AG04449 (cell line): Measurements from ENCODE around the gene ZBTB43.
"Not testable (repeated sequence)": the region's sequence is repeated elsewhere in the genome, so short reads cannot be mapped to it uniquely, and the experiment has no call there.

Experiments used
- CTCF ChIA-PET: fragments of 350-600 bp; formaldehyde crosslinking; extraction: SDS; loops from one replicate; lab custom pipeline; 2021; ENCODE audit warnings: antibody characterized with exemption; lab: Yijun Ruan, JAX
- POLR2A ChIA-PET: fragments of 400-600, 350-600 bp; formaldehyde crosslinking; extraction: SDS; loops from one replicate; lab custom pipeline; 2020; ENCODE audit warnings: antibody characterized with exemption, inconsistent platforms; lab: Yijun Ruan, JAX
- DNase-seq: peaks from one replicate; pipeline ENCODE4 v3.0.0-alpha.2; 2010; ENCODE audit warnings: low read depth, low spot score
- H3K4me3 ChIP-seq: 2 replicates; pipeline ENCODE4 v1.5.1; 2011; ENCODE audit warnings: low read depth, mild to moderate bottlenecking, control low read depth, low read length
- CTCF ChIP-seq: IDR thresholded peaks from one replicate; pipeline ENCODE4 v1.5.1; 2011; ENCODE audit warnings: mild to moderate bottlenecking, moderate library complexity, low read length, control low read depth, inconsistent platforms; ENCODE audit not compliant: insufficient read depth; ENCODE audit errors: missing control alignments

ZBTB43 gene

GRCh38 chr9:126806336-126806735, 1.5 kb downstream of the ZBTB43 start:
- no peak for TF ChIP-seq CTCF
- DNase-seq: no peak
- ChIA-PET POLR2A (interaction anchor here (0.9 kb wide), 1 partner anchor 17 kb away, joined by 3 read pairs; no protein-coding TSS in a partner anchor), CTCF (interaction anchor here (1.3 to 1.9 kb wide), 2 partner anchors 25 to 53 kb away, joined by 3 to 7 read pairs; no protein-coding TSS in a partner anchor)
- no peak overlapping the region; the same call in 1 of the 2 replicates for H3K4me3 ChIP-seq

GRCh38 chr9:126809068-126809467, 4.2 kb downstream of the ZBTB43 start:
- no peak overlapping the region for H3K4me3 ChIP-seq
- POLR2A ChIA-PET: no interaction called here
- CTCF ChIA-PET: interaction anchor here (3.4 kb wide), 1 partner anchor 27 kb away, joined by 12 read pairs; no protein-coding TSS in a partner anchor
- TF ChIP-seq CTCF: no peak
- DNase-seq: no peak

GRCh38 chr9:126810221-126810620, 5.4 kb downstream of the ZBTB43 start:
- POLR2A ChIA-PET, DNase-seq, H3K4me3 ChIP-seq: not testable (repeated sequence)
- CTCF ChIA-PET: interaction anchor here (3.4 kb wide), 1 partner anchor 29 kb away, joined by 12 read pairs; no protein-coding TSS in a partner anchor

GRCh38 chr9:126813072-126813471, 8.2 kb downstream of the ZBTB43 start:
- no peak overlapping the region for H3K4me3 ChIP-seq
- no peak for TF ChIP-seq CTCF
- ChIA-PET POLR2A (no interaction called here), CTCF (no interaction called here)
- no peak for DNase-seq

GRCh38 chr9:126814091-126814490, 9.3 kb downstream of the ZBTB43 start:
- ChIA-PET POLR2A (no interaction called here), CTCF (no interaction called here)
- no peak for DNase-seq
- TF ChIP-seq CTCF: no peak
- no peak overlapping the region for H3K4me3 ChIP-seq

GRCh38 chr9:126817615-126818014, 12.8 kb downstream of the ZBTB43 start:
- H3K4me3 ChIP-seq, CTCF ChIA-PET, DNase-seq: not testable (repeated sequence)
- POLR2A ChIA-PET: interaction anchor here (1.2 kb wide), 1 partner anchor 19 kb away, joined by 3 read pairs; no protein-coding TSS in a partner anchor

- ChIA-PET POLR2A (interaction anchor here (1.2 kb wide), 1 partner anchor 18 kb away, joined by 3 read pairs; no protein-coding TSS in a partner anchor), CTCF (no interaction called here)
- no peak for TF ChIP-seq CTCF
- no peak for DNase-seq
- H3K4me3 ChIP-seq: no peak overlapping the region
Measured at GRCh38 chr9:126818482-126818881, 13.6 kb downstream of the ZBTB43 start.
